Measurements from ENCODE around the gene IRF7. TPM values are rescaled to one million over a fixed set of nuclear protein-coding genes. Genes with fewer than 3 reads are reported as not detected.

The IRF7 gene
- total and polyA plus RNA-seq, 9 of the 15 experiments (the other 6 are each of a cell fraction or from before 2014, with no cell fraction given): 0.27 to 7.6 (median 1.8) TPM

GRCh38 chr11:575996-576768 is 39.6 kb downstream of the IRF7 start, which contains the start of gene PHRF1 (continued):
- TF ChIP-seq PCBP1 (IDR thresholded peaks at IDR 0.05; ENCODE audit: low read depth, low read length, poor library complexity, severe bottlenecking) (peak; percentile 76), ASH1L (IDR thresholded peaks at IDR 0.05; ENCODE audit: borderline replicate concordance, low read depth, partially characterized antibody) (peak; percentile 86), MAFF (IDR thresholded peaks at IDR 0.05; ENCODE audit: low read length) (peak; percentile 73; the same call in 1 of the 2 replicates), ETV1 (tag; conservative IDR thresholded peaks at IDR 0.05; ENCODE audit: low read depth) (peak; percentile 51; the same call in 1 of the 2 replicates), ZC3H4 (CRISPR knock-in tag; IDR thresholded peaks at IDR 0.05; ENCODE audit: borderline replicate concordance) (no peak), TAF9B (IDR thresholded peaks at IDR 0.05; ENCODE audit: partially characterized antibody) (peak; percentile 96), CCNT2 (IDR thresholded peaks at IDR 0.05; ENCODE audit: borderline replicate concordance, extremely low read depth, insufficient read length, low read depth, low read length) (peak; percentile 34), YY1 (IDR thresholded peaks at IDR 0.05; ENCODE audit: borderline replicate concordance in 1 of 3, control insufficient read depth in 1 of 3, extremely low read depth in 1 of 3, insufficient read depth in 3 of 3, insufficient read length in 1 of 3, insufficient replicate concordance in 2 of 3, low read depth in 1 of 3, low read length in 2 of 3) (peak in 2 of 3 experiments; percentile 36 to 51), ETV5 (CRISPR knock-in tag; IDR thresholded peaks at IDR 0.05; ENCODE audit: low read depth) (0 out of 2 replicates have a peak, but pooled peaks have one; percentile 50), CTCFL (IDR thresholded peaks at IDR 0.05; ENCODE audit: borderline replicate concordance, insufficient read depth, low read depth, low read length, poor library complexity, severe bottlenecking) (peak; percentile 16), ELF4 (CRISPR knock-in tag; IDR thresholded peaks at IDR 0.05) (peak; percentile 22; the same call in 1 of the 2 replicates), ERF (CRISPR knock-in tag; IDR thresholded peaks at IDR 0.05) (peak; percentile 70; the same call in 1 of the 2 replicates), KDM5B (IDR thresholded peaks at IDR 0.05; ENCODE audit: insufficient replicate concordance, low read depth, low read length) (no peak), GABPA (tag; conservative IDR thresholded peaks at IDR 0.05; ENCODE audit: low read depth) (peak; percentile 98), HCFC1 (IDR thresholded peaks at IDR 0.05; ENCODE audit: low read depth, low read length) (peak; percentile 78), SMAD4 (CRISPR knock-in tag; conservative IDR thresholded peaks at IDR 0.05) (peak; percentile 66; the same call in 1 of the 2 replicates), PRMT5 (CRISPR knock-in tag; IDR thresholded peaks at IDR 0.05) (peak; percentile 7; the same call in 1 of the 2 replicates)
- TF ChIP-seq, protein P1, sequence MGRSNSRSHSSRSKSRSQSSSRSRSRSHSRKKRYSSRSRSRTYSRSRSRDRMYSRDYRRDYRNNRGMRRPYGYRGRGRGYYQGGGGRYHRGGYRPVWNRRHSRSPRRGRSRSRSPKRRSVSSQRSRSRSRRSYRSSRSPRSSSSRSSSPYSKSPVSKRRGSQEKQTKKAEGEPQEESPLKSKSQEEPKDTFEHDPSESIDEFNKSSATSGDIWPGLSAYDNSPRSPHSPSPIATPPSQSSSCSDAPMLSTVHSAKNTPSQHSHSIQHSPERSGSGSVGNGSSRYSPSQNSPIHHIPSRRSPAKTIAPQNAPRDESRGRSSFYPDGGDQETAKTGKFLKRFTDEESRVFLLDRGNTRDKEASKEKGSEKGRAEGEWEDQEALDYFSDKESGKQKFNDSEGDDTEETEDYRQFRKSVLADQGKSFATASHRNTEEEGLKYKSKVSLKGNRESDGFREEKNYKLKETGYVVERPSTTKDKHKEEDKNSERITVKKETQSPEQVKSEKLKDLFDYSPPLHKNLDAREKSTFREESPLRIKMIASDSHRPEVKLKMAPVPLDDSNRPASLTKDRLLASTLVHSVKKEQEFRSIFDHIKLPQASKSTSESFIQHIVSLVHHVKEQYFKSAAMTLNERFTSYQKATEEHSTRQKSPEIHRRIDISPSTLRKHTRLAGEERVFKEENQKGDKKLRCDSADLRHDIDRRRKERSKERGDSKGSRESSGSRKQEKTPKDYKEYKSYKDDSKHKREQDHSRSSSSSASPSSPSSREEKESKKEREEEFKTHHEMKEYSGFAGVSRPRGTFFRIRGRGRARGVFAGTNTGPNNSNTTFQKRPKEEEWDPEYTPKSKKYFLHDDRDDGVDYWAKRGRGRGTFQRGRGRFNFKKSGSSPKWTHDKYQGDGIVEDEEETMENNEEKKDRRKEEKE (IDR thresholded peaks at IDR 0.05; ENCODE audit: borderline replicate concordance in 1 of 2, control insufficient read depth in 1 of 2, low read depth in 2 of 2, low read length in 1 of 2): peak; percentile 27 to 96; a peak in 2 of 4 replicates
- TF ChIP-seq, protein P2, sequence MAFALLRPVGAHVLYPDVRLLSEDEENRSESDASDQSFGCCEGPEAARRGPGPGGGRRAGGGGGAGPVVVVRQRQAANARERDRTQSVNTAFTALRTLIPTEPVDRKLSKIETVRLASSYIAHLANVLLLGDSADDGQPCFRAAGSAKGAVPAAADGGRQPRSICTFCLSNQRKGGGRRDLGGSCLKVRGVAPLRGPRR (CRISPR knock-in tag; IDR thresholded peaks at IDR 0.05): no peak
